Activated CD4-positive, alpha-beta T cell treated with anti-CD3 and anti-CD28 coated beads, Interleukin-2, amount 50 U/mL, for 24 hours (primary cell): ENCODE results near the gene ZNHIT6.

ENCODE experiments used
- DNase-seq, 2 donors: peaks; one replicate each; pipeline ENCODE4 v3.0.0-alpha.2; 2020; ENCODE audit warnings: low read depth in 1 of 2, low spot score in 1 of 2

Gene ZNHIT6

GRCh38 chr1:85623061-85623471, 85.2 kb downstream of the ZNHIT6 start:
- DNase-seq, result no peak

- no peak for DNase-seq
These were observed 86.8 kb downstream of the ZNHIT6 start for GRCh38 chr1:85621430-85621829.

- DNase-seq, result no peak
These were observed 90.6 kb downstream of the ZNHIT6 start for GRCh38 chr1:85617633-85618100.

- DNase-seq, result no peak
These were observed 91.5 kb downstream of the ZNHIT6 start for GRCh38 chr1:85616736-85617135.

GRCh38 chr1:85616364-85616705, 91.9 kb downstream of the ZNHIT6 start:
- no peak for DNase-seq

GRCh38 chr1:85615586-85616363, 92.5 kb downstream of the ZNHIT6 start:
- DNase-seq, result no peak

GRCh38 chr1:85612704-85613361, 95.4 kb downstream of the ZNHIT6 start:
- no peak for DNase-seq

GRCh38 chr1:85611856-85612255, 96.4 kb downstream of the ZNHIT6 start:
- DNase-seq, result no peak

- no peak for DNase-seq
These were observed 96.8 kb downstream of the ZNHIT6 start for GRCh38 chr1:85611425-85611824.

GRCh38 chr1:85609976-85610375, 98.3 kb downstream of the ZNHIT6 start:
- DNase-seq, result no peak

- DNase-seq, result no peak
These were observed 99.4 kb downstream of the ZNHIT6 start for GRCh38 chr1:85608851-85609250.

- DNase-seq, result no peak
These were observed 100.3 kb downstream of the ZNHIT6 start for GRCh38 chr1:85607921-85608265.

GRCh38 chr1:85607126-85607920, 100.9 kb downstream of the ZNHIT6 start:
- DNase-seq, result no peak

GRCh38 chr1:85606414-85606800, 101.8 kb downstream of the ZNHIT6 start:
- no peak for DNase-seq

GRCh38 chr1:85605484-85606413, 102.5 kb downstream of the ZNHIT6 start:
- no peak for DNase-seq

GRCh38 chr1:85604298-85604997, 103.8 kb downstream of the ZNHIT6 start:
- DNase-seq, result no peak

GRCh38 chr1:85603086-85603880, 105.0 kb downstream of the ZNHIT6 start:
- DNase-seq, result no peak

- no peak for DNase-seq
These were observed 105.7 kb downstream of the ZNHIT6 start for GRCh38 chr1:85602571-85602970.

- DNase-seq, result no peak
These were observed 106.3 kb downstream of the ZNHIT6 start for GRCh38 chr1:85601901-85602300.

- no peak for DNase-seq
These were observed 108.6 kb downstream of the ZNHIT6 start for GRCh38 chr1:85599681-85600080.
